ENCODE measurements around the gene RAPSN.
A peak's percentile ranks its signal among the peaks of the same experiment; 100 is the strongest.

The RAPSN gene

GRCh38 chr11:47466701-47467250 is 17.8 kb upstream of the RAPSN start:
- no peak for DNase-seq (ENCODE audit: low spot score)
- TF ChIP-seq CTCF (IDR thresholded peaks at IDR 0.05; ENCODE audit: extremely low read depth, missing control alignments) = no peak

- no peak for TF ChIP-seq CTCF (IDR thresholded peaks at IDR 0.05; ENCODE audit: extremely low read depth, missing control alignments)
- no peak for DNase-seq (ENCODE audit: low spot score)
Measured at GRCh38 chr11:47466201-47466600, 17.3 kb upstream of the RAPSN start.

GRCh38 chr11:47464483-47464882 is 15.5 kb upstream of the RAPSN start:
- TF ChIP-seq CTCF (IDR thresholded peaks at IDR 0.05; ENCODE audit: extremely low read depth, missing control alignments) = no peak
- DNase-seq (ENCODE audit: low spot score) = no peak

- no peak for TF ChIP-seq CTCF (IDR thresholded peaks at IDR 0.05; ENCODE audit: extremely low read depth, missing control alignments)
- no peak for DNase-seq (ENCODE audit: low spot score)
Measured at GRCh38 chr11:47461876-47462275, 12.9 kb upstream of the RAPSN start.

- no peak for TF ChIP-seq CTCF (IDR thresholded peaks at IDR 0.05; ENCODE audit: extremely low read depth, missing control alignments)
- DNase-seq (ENCODE audit: low spot score) = no peak
Measured at GRCh38 chr11:47460571-47461235, 11.8 kb upstream of the RAPSN start.

- peak; percentile 82 for TF ChIP-seq CTCF (IDR thresholded peaks at IDR 0.05; ENCODE audit: extremely low read depth, missing control alignments)
- peak; percentile 84 for DNase-seq (ENCODE audit: low spot score)
Measured at GRCh38 chr11:47454258-47454671, 5.3 kb upstream of the RAPSN start.

GRCh38 chr11:47453365-47453764 is 4.4 kb upstream of the RAPSN start:
- no peak for TF ChIP-seq CTCF (IDR thresholded peaks at IDR 0.05; ENCODE audit: extremely low read depth, missing control alignments)
- no peak for DNase-seq (ENCODE audit: low spot score)
